Measurements from ENCODE around the gene TMOD1.
A peak's percentile ranks its signal among the peaks of the same experiment; 100 is the strongest.
"Not testable (repeated sequence)": the region's sequence is repeated elsewhere in the genome, so short reads cannot be mapped to it uniquely, and the experiment has no call there.

Gene TMOD1

DNA sequence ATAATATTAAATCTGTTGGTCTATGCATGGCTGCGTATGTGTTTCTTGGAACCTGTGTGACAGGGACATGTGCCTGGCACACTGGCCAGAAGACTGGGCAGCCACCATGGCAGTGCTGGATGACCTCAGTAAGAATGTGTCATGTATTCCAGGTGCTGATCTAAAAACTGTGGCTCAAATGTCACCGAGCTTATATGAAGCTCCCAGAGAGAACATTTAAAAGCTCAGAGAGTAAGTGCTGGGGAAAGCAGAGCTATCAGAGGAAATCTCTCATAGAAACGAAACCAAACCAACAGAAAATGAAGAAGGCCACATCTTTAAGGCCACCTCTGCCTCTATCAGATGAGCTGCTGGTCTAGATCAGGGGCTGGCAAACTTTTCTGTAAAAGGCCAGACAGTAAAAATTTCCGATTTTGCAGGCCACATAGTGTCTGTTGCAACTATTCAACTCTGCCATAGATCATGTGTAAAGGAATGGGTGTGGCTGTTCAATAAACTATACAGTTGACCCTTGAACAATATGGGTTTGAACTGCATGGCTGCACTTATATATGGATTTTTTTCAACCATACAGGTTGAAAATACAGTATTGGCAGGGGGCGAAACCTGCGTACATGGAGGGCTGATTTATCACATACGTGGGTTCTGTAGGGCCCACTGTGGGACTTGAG is 99.9 kb downstream of the TMOD1 start:
- DNase-seq: no peak

DNA sequence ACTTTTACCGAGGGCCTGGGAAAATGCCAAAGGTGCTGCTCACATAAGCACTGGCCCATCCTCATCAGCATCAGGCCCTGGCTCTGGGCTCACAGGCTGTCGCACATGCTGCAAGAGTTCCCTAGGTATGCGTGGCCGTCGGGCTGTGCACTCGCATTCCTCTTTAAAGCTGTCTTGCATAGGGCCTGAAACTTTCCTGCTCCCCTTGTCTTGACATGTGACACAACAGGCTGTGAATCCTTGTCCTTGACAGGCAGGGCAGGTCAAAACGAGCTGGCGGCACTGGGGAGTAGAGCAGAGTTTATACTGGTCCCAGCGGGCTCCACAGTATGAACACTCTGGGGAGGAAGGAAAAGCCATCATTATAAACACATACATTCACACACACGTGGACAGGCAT is 101.0 kb downstream of the TMOD1 start:
- no peak for DNase-seq

- DNase-seq: no peak
These were observed 103.6 kb downstream of the TMOD1 start for GRCh38 chr9:97604901-97605645.

- DNase-seq: peak in 1 of 2 experiments; percentile 39
These were observed 114.1 kb downstream of the TMOD1 start for GRCh38 chr9:97615439-97616072.

DNA sequence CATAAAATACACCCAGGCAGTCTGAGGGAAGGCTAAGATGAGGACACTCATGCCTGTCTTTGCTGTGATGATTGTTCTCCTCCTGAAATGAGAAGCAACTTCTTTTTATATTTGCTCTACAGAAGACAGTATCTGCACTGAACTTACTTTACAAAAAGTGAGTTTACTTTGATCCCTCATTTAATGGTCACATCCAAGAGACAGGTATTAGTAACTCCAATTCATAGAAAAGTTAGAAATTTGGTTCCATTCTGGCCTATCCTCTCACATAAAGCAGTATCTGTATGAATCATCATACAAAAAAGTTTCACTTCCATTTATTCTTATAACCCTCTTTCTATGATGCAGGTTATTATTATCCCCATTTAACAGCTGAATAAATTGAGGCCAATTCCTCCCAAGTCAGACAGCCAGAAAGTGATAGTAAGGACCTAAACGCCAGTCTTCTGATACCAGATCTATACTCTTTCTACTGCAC is 116.5 kb downstream of the TMOD1 start:
- DNase-seq: no peak

DNA sequence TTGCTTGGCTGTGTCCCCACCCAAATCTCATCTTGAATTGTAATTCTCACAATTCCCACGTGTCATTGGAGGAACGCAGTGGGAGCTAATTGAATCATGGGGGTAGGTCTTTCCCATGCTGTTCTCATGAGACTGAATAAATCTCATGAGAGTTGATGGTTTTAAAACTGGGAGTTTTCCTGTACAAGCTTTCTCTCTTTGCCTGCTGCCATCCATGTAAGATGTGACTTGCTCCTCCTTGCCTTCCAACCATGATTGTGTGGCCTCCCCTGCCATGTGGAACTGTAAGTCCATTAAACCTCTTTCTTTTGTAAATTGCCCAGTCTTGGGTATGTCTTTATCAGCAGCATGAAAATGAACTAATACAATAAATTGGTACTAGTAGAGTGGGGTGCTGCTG is 118.6 kb downstream of the TMOD1 start:
- DNase-seq: not testable (repeated sequence)

- DNase-seq: not testable (repeated sequence)
These were observed 121.0 kb downstream of the TMOD1 start for GRCh38 chr9:97622483-97622882.

DNA sequence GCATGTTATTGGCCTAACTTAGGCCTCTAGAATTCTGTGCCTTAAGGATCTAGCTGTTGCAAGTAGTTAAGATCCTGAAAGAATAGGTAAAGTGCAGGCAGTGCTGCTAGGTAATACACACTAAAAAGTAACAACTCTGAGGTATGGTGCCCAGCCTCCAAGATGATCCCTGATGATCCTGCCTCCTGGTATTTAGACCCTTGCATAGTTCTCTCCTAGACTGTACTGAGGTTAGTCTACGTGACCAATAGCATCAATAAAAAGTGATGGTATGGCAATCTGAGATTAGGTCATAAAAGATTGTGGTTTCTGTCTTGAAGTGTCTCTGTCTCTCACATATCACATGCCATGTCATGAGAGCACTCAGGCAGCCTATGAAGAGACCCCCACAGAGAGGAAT is 122.5 kb downstream of the TMOD1 start:
- no peak for DNase-seq

DNA sequence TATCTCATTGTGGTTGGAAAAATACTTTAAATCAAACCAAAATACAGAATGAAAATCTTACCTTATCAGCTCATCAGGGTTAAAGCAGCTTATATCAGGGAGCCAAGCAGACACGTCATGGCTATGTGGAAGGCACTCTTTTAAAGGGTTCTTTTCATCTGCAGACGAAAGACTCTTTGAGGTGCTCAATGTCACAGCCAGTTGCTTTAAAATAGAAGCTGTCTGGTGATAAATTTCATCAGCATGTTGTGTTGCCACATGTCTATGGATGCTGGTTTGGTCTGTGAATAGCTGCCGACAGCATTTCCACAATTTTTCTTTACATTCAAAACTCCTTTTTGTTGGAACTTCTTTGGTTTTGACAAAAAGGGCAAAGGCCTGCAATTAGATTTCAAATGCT is 124.2 kb downstream of the TMOD1 start:
- DNase-seq: no peak

DNA sequence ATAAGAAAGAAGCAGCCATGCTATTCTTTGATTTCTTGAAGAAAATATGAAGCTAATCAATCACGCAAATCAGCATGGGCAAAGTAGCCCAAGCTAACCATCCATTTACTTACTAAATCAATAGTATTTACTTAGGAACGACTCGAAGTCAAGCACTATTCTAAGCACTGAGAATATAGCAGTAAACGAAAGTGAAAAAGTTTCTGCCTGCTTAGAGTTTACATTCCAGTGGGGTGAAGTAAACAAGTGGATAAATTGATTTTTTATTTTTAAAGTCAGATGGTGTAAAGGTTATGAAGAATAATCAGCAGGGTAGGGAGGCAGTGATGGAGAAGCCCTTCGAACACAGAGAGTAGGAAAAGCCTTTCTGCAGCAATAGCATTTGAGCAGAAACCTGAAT is 126.2 kb downstream of the TMOD1 start:
- DNase-seq: no peak

GRCh38 chr9:97628668-97629067 is 127.2 kb downstream of the TMOD1 start:
- no peak for DNase-seq

DNA sequence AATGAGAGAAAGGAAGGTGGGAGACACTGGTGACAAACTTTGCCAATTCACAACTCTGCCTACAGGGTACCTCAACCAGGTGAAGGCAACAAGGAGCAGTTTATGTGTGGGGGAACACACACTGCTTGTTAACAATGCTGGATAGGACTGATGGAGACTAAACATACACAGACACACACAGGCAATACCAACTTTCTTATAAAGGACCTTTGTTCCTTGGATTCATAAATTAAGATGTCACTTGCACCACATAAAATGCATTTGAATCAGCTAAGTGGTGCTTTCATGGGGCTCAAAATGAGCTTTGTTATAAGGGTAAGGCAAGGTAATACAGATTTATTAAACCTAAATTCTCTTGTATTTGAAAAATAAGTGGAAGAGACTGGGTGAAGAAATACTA is 127.7 kb downstream of the TMOD1 start:
- no peak for DNase-seq

DNA sequence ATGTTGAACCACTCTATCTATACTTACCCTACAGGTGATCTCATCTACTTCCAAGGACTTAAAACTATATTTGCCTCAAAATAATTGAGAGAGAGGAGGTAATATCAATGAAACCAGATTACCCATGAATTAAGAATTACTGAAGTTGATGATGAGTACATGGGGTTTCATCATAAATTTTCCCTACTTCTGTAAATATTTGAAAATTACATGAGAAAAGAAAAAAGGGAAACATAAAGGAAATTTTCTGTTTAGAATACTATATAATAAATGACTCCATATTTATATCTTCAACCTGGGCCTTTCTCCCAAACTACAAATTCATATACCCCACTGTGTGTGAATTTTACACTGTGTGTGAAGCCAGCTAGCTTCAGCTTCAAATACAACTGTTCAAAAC is 129.1 kb downstream of the TMOD1 start:
- no peak for DNase-seq

DNA sequence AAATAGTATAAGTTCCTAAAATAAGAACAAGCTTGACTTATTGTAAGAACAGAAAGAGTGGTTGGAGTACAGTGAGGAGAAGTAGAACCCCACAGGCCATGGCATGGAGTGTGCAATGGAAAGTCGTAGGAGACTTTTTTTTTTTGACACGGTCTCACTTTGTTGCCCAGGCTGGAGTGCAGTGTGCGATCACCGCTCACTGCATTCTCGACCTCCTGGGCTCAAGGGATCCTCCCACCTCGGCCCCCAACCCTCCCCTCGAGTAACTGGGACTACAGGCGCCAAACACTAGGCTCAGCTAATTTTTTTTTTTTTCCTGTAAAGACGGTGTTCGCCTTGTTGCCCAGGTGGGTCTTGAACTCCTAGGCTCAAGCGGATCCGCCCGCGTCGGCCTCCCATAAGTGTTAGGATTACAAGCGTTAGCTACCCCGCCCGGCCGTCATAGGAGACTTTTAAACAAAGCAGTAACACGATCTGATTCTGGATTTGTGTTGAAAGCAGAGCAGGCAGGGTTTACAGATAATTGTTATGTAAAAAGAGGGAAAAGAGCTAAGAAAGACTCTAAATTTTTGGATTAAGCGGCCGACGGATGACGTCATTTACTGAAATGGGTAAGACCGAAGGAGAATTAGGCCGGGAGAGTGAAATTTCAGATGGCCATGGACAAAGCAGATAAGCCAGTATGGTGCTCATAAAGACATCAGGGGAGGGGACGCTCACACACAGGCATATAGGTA is 130.9 kb downstream of the TMOD1 start:
- peak; percentile 62 to 69 for DNase-seq

GRCh38 chr9:97632985-97633858 is 131.8 kb downstream of the TMOD1 start, which contains the start of the genes NCBP1 and TSTD2:
NCBP1 (plus strand) TSS chr9:97633821; CDS start chr9:97633882, 61 bp downstream.
TSTD2 (minus strand) TSS chr9:97633368; CDS start chr9:97627562, 5,806 bp downstream.
- peak; percentile 97 to 98 for DNase-seq

DNA sequence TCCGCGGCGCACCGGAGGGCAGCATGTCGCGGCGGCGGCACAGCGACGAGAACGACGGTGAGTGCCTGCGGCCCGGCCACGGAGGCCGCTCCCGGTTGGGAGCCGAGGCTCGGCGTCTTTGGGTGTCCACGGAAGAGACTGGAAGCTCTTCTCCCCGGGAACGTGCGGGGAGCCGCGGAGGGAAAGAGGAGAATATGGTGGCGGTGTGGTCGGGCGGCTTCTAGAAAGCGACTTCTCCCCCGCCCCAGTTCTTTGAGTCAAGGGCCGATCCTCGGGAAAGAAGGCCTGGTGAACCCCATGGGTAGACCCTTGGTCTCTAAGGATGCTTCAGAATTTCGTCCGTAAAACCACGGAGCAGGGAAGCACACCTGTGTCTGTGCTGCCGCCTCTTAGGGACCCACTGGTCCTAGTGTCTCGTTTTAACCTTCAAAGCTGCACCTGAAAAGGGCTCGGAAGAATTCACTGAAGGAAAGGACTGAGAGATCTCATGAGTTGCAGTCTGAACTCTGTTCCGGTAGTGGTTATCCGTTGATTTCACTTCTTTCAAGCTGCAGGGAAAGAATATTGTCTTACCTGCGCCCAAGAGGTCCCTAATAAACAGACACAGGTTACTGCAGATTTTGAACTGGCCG is 132.5 kb downstream of the TMOD1 start:
- no peak for DNase-seq

DNA sequence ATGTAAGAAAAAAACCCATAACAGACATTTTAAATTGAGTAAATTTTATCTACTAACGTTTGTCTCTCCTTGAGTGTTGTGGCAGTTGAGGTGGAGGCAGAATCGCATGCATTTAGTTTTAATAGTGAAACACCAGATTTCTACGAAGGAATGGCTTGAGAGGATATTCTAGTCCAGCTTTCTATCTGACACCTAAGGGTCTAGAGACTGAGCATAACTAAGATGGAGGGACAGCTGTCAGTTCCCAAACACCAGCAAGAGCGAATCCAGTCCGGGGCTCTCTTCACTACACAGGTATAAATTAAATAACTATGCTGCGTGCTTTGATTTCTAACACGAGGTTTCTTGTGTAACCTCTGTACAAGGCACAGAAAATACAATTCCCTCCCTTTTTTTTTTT is 133.6 kb downstream of the TMOD1 start:
- no peak for DNase-seq

GRCh38 chr9:97636903-97637302 is 135.4 kb downstream of the TMOD1 start:
- DNase-seq: no peak

GRCh38 chr9:97638666-97639065 is 137.2 kb downstream of the TMOD1 start:
- no peak for DNase-seq

DNA sequence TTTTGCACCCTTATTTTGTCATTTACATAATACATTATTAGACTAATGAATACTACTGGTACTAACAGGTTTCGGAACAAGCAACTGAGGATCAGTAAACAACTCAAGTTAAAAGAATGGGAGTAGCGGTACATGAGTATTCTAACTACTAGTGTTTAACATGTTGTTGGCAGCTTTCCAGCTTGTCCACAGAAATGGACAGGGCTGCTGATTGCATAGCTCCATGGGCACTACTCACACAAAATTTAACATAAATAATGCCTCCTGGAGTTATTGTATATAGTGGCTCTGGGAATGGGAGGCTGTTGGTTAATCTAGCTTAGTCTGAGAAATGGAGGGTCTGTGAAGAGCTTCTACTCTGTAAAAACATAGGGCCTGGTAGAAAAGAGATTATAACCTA is 138.9 kb downstream of the TMOD1 start:
- no peak for DNase-seq

GRCh38 chr9:97645720-97646119 is 144.3 kb downstream of the TMOD1 start:
- no peak for DNase-seq

DNA sequence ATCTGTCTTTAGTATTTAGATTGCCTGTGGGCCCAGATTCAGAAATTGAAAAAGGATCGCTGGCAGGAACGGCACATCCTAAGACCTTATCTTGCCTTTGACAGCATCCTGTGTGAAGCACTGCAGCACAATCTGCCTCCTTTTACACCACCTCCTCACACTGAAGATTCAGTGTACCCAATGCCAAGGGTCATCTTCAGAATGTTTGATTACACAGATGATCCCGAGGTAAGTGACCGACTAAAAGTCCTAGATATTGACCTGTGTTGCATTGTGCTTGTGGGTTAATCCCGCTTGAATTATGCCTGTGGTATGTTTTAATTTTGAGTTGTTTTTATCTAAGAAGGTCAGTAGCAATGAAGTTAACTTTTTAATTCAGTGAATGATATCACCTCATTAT is 146.5 kb downstream of the TMOD1 start:
- no peak for DNase-seq

Data from SHP77 (cell line).